WI38 (cell line): Measurements from ENCODE around the gene SPAG6.

Source experiments
- H3K4me3 ChIP-seq: 2 replicates; pipeline ENCODE4 v1.5.1; 2011; ENCODE audit warnings: low read depth, mild to moderate bottlenecking, control low read depth, low read length
- CTCF ChIP-seq: IDR thresholded peaks from 2 replicates; pipeline ENCODE4 v1.5.1; 2012; ENCODE audit warnings: low read depth, mild to moderate bottlenecking, control low read depth, low read length

SPAG6 gene

GRCh38 chr10:22458272-22459038, 113.2 kb downstream of the SPAG6 start:
- no peak overlapping the region for H3K4me3 ChIP-seq
- no peak for TF ChIP-seq CTCF

GRCh38 chr10:22459496-22459895, 114.2 kb downstream of the SPAG6 start:
- no peak for TF ChIP-seq CTCF
- no peak overlapping the region for H3K4me3 ChIP-seq

- no peak overlapping the region for H3K4me3 ChIP-seq
- TF ChIP-seq CTCF: no peak
Observed at GRCh38 chr10:22460101-22460500, 114.8 kb downstream of the SPAG6 start.

GRCh38 chr10:22460531-22461403, 115.5 kb downstream of the SPAG6 start:
- TF ChIP-seq CTCF: no peak
- no peak overlapping the region for H3K4me3 ChIP-seq

GRCh38 chr10:22461891-22462290, 116.6 kb downstream of the SPAG6 start:
- TF ChIP-seq CTCF: no peak
- H3K4me3 ChIP-seq: no peak overlapping the region

- TF ChIP-seq CTCF: no peak
- H3K4me3 ChIP-seq: no peak overlapping the region
Observed at GRCh38 chr10:22463255-22463654, 118.0 kb downstream of the SPAG6 start.
